H9 (cell line): ENCODE measurements around the gene SEMA3E. TPM values are rescaled to one million over a fixed set of nuclear protein-coding genes. Genes with fewer than 3 reads are reported as not detected.

Experiments
- DNase-seq: peaks from one replicate; pipeline ENCODE4 v3.0.0-alpha.2; 2017
- H2AFZ ChIP-seq: one replicate; pipeline ENCODE4 v1.6.1; 2013; ENCODE audit warnings: mild to moderate bottlenecking, low read length, control low read depth, moderate library complexity
- H2AK5ac ChIP-seq: 2 replicates; pipeline ENCODE4 v1.6.1; 2013; ENCODE audit warnings: low read length, control low read depth, mixed read lengths; ENCODE audit not compliant: insufficient read length
- H2BK120ac ChIP-seq: one replicate; pipeline ENCODE4 v1.6.1; 2013; ENCODE audit warnings: low read depth, mild to moderate bottlenecking, low read length, control low read depth, inconsistent platforms; ENCODE audit not compliant: poor library complexity, severe bottlenecking
- H2BK12ac ChIP-seq: 2 replicates; pipeline ENCODE4 v1.6.1; 2013; ENCODE audit warnings: low read length, control low read depth, mixed read lengths, low read depth; ENCODE audit not compliant: insufficient read length
- H2BK15ac ChIP-seq: 2 replicates; pipeline ENCODE4 v1.6.1; 2013; ENCODE audit warnings: low read depth, low read length, control low read depth
- H2BK20ac ChIP-seq: one replicate; pipeline ENCODE4 v1.6.1; 2013; ENCODE audit warnings: low read depth, mild to moderate bottlenecking, low read length, control low read depth, inconsistent platforms; ENCODE audit not compliant: poor library complexity, severe bottlenecking
- H2BK5ac ChIP-seq: 2 replicates; pipeline ENCODE4 v1.6.1; 2013; ENCODE audit warnings: low read length, control low read depth, mixed read lengths; ENCODE audit not compliant: insufficient read length
- H3K14ac ChIP-seq: 2 replicates; pipeline ENCODE4 v1.6.1; 2013; ENCODE audit warnings: low read length, control low read depth; ENCODE audit not compliant: insufficient read depth
- H3K18ac ChIP-seq: 2 replicates; pipeline ENCODE4 v1.6.1; 2013; ENCODE audit warnings: low read depth, mild to moderate bottlenecking, mixed read lengths, low read length, control low read depth; ENCODE audit not compliant: insufficient read length
- H3K23ac ChIP-seq: 2 replicates; pipeline ENCODE4 v1.6.1; 2013; ENCODE audit warnings: low read length, control low read depth, mixed read lengths, low read depth; ENCODE audit not compliant: insufficient read length
- H3K23me2 ChIP-seq: 2 replicates; pipeline ENCODE4 v1.6.1; 2013; ENCODE audit warnings: low read depth, mild to moderate bottlenecking, mixed read lengths, low read length, control low read depth; ENCODE audit not compliant: insufficient read length, poor library complexity, severe bottlenecking
- H3K27ac ChIP-seq: 2 replicates; pipeline ENCODE4 v1.5.1; 2013; ENCODE audit warnings: low read length, control low read depth, mixed read lengths, low read depth; ENCODE audit not compliant: insufficient read length
- H3K27me3 ChIP-seq: 2 replicates; pipeline ENCODE4 v1.6.1; 2013; ENCODE audit warnings: low read length, control low read depth, inconsistent platforms; ENCODE audit not compliant: insufficient read depth
- H3K4ac ChIP-seq: 2 replicates; pipeline ENCODE4 v1.6.1; 2013; ENCODE audit warnings: low read depth, mild to moderate bottlenecking, control low read depth, inconsistent platforms, low read length, moderate library complexity
- H3K4me1 ChIP-seq: 2 replicates; pipeline ENCODE4 v1.6.1; 2013; ENCODE audit warnings: low read length, control low read depth, inconsistent platforms; ENCODE audit not compliant: insufficient read depth
- H3K4me2 ChIP-seq: 2 replicates; pipeline ENCODE4 v1.6.1; 2013; ENCODE audit warnings: low read length, control low read depth, mixed read lengths; ENCODE audit not compliant: insufficient read length, insufficient read depth
- H3K56ac ChIP-seq: 2 replicates; pipeline ENCODE4 v1.6.1; 2013; ENCODE audit warnings: low read depth, mild to moderate bottlenecking, mixed read lengths, low read length, control low read depth; ENCODE audit not compliant: insufficient read length
- H3K79me1 ChIP-seq: 2 replicates; pipeline ENCODE4 v1.6.1; 2013; ENCODE audit warnings: low read depth, mild to moderate bottlenecking, moderate library complexity, low read length, control low read depth, inconsistent platforms; ENCODE audit not compliant: insufficient read depth, poor library complexity, severe bottlenecking
- H3K79me2 ChIP-seq: 2 replicates; pipeline ENCODE4 v1.6.1; 2013; ENCODE audit warnings: low read length, control low read depth, inconsistent platforms; ENCODE audit not compliant: insufficient read depth
- H3K9ac ChIP-seq: 2 replicates; pipeline ENCODE4 v1.6.1; 2013; ENCODE audit warnings: low read length, control low read depth, mixed read lengths; ENCODE audit not compliant: insufficient read length; ENCODE audit errors: extremely low read depth
- H3K9me3 ChIP-seq: one replicate; pipeline ENCODE4 v1.6.1; 2013; ENCODE audit warnings: low read depth, low read length, inconsistent platforms; ENCODE audit not compliant: control insufficient read depth
- H3T11ph ChIP-seq: one replicate; pipeline ENCODE4 v1.6.1; 2013; ENCODE audit warnings: mild to moderate bottlenecking, low read length, control low read depth, inconsistent platforms
- H4K20me1 ChIP-seq: one replicate; pipeline ENCODE4 v1.6.1; 2013; ENCODE audit not compliant: control insufficient read depth, insufficient read length, insufficient read depth
- H4K5ac ChIP-seq: 2 replicates; pipeline ENCODE4 v1.6.1; 2013; ENCODE audit warnings: low read depth, mild to moderate bottlenecking, mixed read lengths, low read length, control low read depth; ENCODE audit not compliant: insufficient read length
- H4K8ac ChIP-seq: replicated peaks from 2 replicates; pipeline ENCODE4 v1.6.1; 2013; ENCODE audit warnings: low read length, control low read depth, mixed read lengths, low read depth; ENCODE audit not compliant: insufficient read length
- H4K91ac ChIP-seq: 2 replicates; pipeline ENCODE4 v1.6.1; 2013; ENCODE audit warnings: low read depth, mild to moderate bottlenecking, moderate library complexity, mixed read lengths, low read length, control low read depth; ENCODE audit not compliant: insufficient read length
- H3K27ac Mint-ChIP-seq, 3 experiments: 2 replicates in 2 of 3; 3 replicates in 1 of 3; pipeline ENCODE4 v1.8.0; 2020 to 2021; ENCODE audit warnings: mixed read lengths in 3 of 3, mild to moderate bottlenecking in 1 of 3, moderate library complexity in 1 of 3
- H3K27me3 Mint-ChIP-seq: 2 replicates; pipeline ENCODE4 v1.8.0; 2021; ENCODE audit warnings: low read depth, mild to moderate bottlenecking, moderate library complexity, mixed read lengths
- H3K36me3 Mint-ChIP-seq, 3 experiments: 2 replicates in 2 of 3; 3 replicates in 1 of 3; pipeline ENCODE4 v1.8.0; 2020 to 2021; ENCODE audit warnings: low read depth in 3 of 3, mixed read lengths in 3 of 3; ENCODE audit not compliant: insufficient read depth in 1 of 3
- H3K4me1 Mint-ChIP-seq, 2 experiments: 2 replicates each; pipeline ENCODE4 v1.8.0; 2020; ENCODE audit warnings: mixed read lengths in 2 of 2
- H3K4me3 Mint-ChIP-seq, 2 experiments: 2 replicates in 1 of 2; 3 replicates in 1 of 2; pipeline ENCODE4 v1.8.0; 2020 to 2021; ENCODE audit warnings: mild to moderate bottlenecking in 2 of 2, mixed read lengths in 2 of 2, moderate library complexity in 1 of 2
- H3K9me3 Mint-ChIP-seq, 2 experiments: 2 replicates in 1 of 2; 3 replicates in 1 of 2; pipeline ENCODE4 v1.8.0; 2020; ENCODE audit warnings: mild to moderate bottlenecking in 2 of 2, mixed read lengths in 2 of 2, moderate library complexity in 1 of 2
- WGBS: extraction: QIAGEN DNeasy Blood & Tissue Kit; methylation state at CpG from one replicate; pipeline ENCODE4 v1.1.7; 2013; ENCODE audit warnings: missing lambda C conversion rate, low lambda C conversion rate, mixed read lengths; ENCODE audit not compliant: insufficient read length; ENCODE audit errors: extremely low coverage; 5-methylcytosine and 5-hydroxymethylcytosine counted together
- total RNA-seq: library from RNA; stranded (reverse); gene quantifications from 2 replicates; pipeline ENCODE4 v1.2.1, GENCODE V29; 2021
- TF ChIP-seq, protein P1 (sequence below): fragments of 200-600 bp; sonication (generic); conservative IDR thresholded peaks from 3 replicates; pipeline ENCODE4 v1.8.0; 2021; ENCODE audit warnings: antibody characterized with exemption, mild to moderate bottlenecking

SEMA3E gene
- total RNA-seq, 1 experiment from 2014 or later, result 0.39 TPM

DNA sequence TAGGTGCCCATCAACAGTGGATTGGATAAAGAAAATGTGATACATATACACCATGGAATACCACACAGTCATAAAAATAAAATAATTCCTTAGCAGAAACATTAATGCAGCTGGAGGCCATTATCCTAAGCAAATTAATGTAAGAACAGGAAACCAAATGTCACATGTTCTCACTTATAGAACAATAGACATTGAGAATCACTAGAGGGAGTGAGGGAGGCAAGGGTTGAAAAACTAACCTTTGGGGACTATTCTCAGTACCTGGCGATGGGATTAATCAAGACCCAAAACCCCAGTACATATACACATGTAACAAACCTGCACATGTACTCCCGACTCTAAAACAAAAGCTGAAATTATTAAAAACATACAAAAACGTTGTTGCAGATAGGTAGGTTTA, 222.6 kb downstream of the SEMA3E start:
- no peak overlapping the region for H2AK5ac ChIP-seq
- no peak overlapping the region for H4K8ac ChIP-seq
- H3K27ac Mint-ChIP-seq, result peak overlapping the region in 1 of 3 experiments; percentile 31; a peak in 1 of 7 replicates
- no peaks in the 10 kb centered on the region for H3K27me3 ChIP-seq
- H2AFZ ChIP-seq, result no peak overlapping the region
- H3K9me3 ChIP-seq, result no peaks in the 10 kb centered on the region
- H3K27me3 Mint-ChIP-seq, result no peaks in the 10 kb centered on the region
- H3K23ac ChIP-seq, result no peak overlapping the region
- peaks cover 9% of the 10 kb centered on the region; the same call in 1 of the 2 replicates for H3K4me1 ChIP-seq
- no peak overlapping the region for H3K9ac ChIP-seq
- H3K14ac ChIP-seq, result no peak overlapping the region
- H3K79me2 ChIP-seq, result no peaks in the 10 kb centered on the region; the same call in 1 of the 2 replicates
- no peak overlapping the region for H2BK15ac ChIP-seq
- peaks cover 4% of the 10 kb centered on the region in 2 experiments; a peak in 2 of 5 replicates for H3K9me3 Mint-ChIP-seq
- no peak overlapping the region for H3K18ac ChIP-seq
- H3K79me1 ChIP-seq, result no peaks in the 10 kb centered on the region
- H3K4ac ChIP-seq, result no peak overlapping the region
- no peaks in the 10 kb centered on the region for H4K20me1 ChIP-seq
- no peak overlapping the region for H3K4me3 Mint-ChIP-seq
- no peak overlapping the region for H4K91ac ChIP-seq
- DNase-seq, result no peak
- no peak overlapping the region for H3T11ph ChIP-seq
- TF ChIP-seq, protein P1, sequence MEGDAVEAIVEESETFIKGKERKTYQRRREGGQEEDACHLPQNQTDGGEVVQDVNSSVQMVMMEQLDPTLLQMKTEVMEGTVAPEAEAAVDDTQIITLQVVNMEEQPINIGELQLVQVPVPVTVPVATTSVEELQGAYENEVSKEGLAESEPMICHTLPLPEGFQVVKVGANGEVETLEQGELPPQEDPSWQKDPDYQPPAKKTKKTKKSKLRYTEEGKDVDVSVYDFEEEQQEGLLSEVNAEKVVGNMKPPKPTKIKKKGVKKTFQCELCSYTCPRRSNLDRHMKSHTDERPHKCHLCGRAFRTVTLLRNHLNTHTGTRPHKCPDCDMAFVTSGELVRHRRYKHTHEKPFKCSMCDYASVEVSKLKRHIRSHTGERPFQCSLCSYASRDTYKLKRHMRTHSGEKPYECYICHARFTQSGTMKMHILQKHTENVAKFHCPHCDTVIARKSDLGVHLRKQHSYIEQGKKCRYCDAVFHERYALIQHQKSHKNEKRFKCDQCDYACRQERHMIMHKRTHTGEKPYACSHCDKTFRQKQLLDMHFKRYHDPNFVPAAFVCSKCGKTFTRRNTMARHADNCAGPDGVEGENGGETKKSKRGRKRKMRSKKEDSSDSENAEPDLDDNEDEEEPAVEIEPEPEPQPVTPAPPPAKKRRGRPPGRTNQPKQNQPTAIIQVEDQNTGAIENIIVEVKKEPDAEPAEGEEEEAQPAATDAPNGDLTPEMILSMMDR, result peak; percentile 43
- H2BK20ac ChIP-seq, result no peak overlapping the region
- H4K5ac ChIP-seq, result no peak overlapping the region
- no peak overlapping the region for H3K4me2 ChIP-seq
- H3K56ac ChIP-seq, result no peak overlapping the region
- H3K4me1 Mint-ChIP-seq, result peaks cover 45 to 59% of the 10 kb centered on the region in 2 experiments
- no peaks in the 10 kb centered on the region for H3K23me2 ChIP-seq
- H2BK5ac ChIP-seq, result no peak overlapping the region
- H2BK120ac ChIP-seq, result no peak overlapping the region
- H2BK12ac ChIP-seq, result no peak overlapping the region
- peaks cover 2 to 4% (median 3%) of the 10 kb centered on the region in 3 experiments; a peak in 4 of 7 replicates for H3K36me3 Mint-ChIP-seq
- no CpG with 5 or more reads among the region's 3 CpGs for WGBS
- no peak overlapping the region for H3K27ac ChIP-seq
